ENCODE results near the gene COQ6. TPM values are rescaled to one million over a fixed set of nuclear protein-coding genes. Genes with fewer than 3 reads are reported as not detected.

Gene COQ6
- polyA plus RNA-seq, 1 donor (not counting 4 experiments of a cell fraction or from before 2014, with no cell fraction given) = 28.4 TPM

DNA sequence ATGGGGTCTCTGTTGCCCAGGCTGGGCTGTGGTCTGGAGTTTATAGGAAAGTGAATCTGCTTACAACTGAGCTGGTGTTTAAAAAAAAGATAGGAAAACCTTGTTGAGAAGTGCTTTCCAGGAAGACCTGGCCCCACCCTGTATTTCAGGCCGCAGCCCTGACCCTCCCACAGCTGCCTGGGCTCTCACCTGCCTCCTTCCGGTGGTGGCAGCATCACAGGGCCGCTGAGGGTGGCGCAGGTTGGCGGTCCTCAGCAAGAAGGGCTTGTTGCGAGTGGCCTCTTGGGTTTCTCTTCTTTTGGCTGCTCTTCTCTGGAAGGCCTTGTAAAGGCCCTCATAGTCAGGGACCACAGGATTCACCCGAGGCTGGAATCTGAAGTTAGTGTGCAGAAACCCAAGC is 7.9 kb upstream of the COQ6 start:
- no peak overlapping the region for H3K4me3 ChIP-seq (ENCODE audit: control insufficient read depth in 2 of 3, extremely low read depth in 1 of 3, insufficient read depth in 2 of 3, low read depth in 1 of 3, low read length in 3 of 3)
- H3K79me2 ChIP-seq (ENCODE audit: control insufficient read depth, insufficient read depth, low read length) = no peaks in the 10 kb centered on the region
- FAIRE-seq (no peak), DNase-seq (ENCODE audit: low read depth, low spot score) (no peak)
- no peaks in the 10 kb centered on the region for H3K9me3 ChIP-seq (ENCODE audit: control insufficient read depth, low read depth, low read length)
- H4K20me1 ChIP-seq (ENCODE audit: control insufficient read depth, extremely low read depth, insufficient read depth, low read length) = no peaks in the 10 kb centered on the region
- no peak overlapping the region for H3K4me2 ChIP-seq (ENCODE audit: control insufficient read depth, extremely low read depth, insufficient read depth, low read depth, low read length)
- no peaks in the 10 kb centered on the region for H3K9me1 ChIP-seq (ENCODE audit: control insufficient read depth, extremely low read depth, insufficient read depth, low read length)
- no peak overlapping the region for H2AFZ ChIP-seq (ENCODE audit: control insufficient read depth, low read length)
- no peak overlapping the region for H3K9ac ChIP-seq (ENCODE audit: control insufficient read depth, extremely low read depth, insufficient read depth, low read length)
- H3K36me3 ChIP-seq (ENCODE audit: control insufficient read depth in 2 of 2, extremely low read depth in 1 of 2, insufficient read depth in 2 of 2, low read length in 2 of 2) = peaks cover 0 to 10% of the 10 kb centered on the region in 2 experiments
- H3K4me1 ChIP-seq (ENCODE audit: control insufficient read depth, extremely low read depth, insufficient read depth, low read length) = no peaks in the 10 kb centered on the region
- no peaks in the 10 kb centered on the region for H3K27me3 ChIP-seq (ENCODE audit: control insufficient read depth, extremely low read depth, insufficient read depth, low read length)
- H3K27ac ChIP-seq (ENCODE audit: control insufficient read depth, insufficient read depth, low read length) = no peak overlapping the region
- dilution Hi-C loops (cut with MboI; ENCODE audit: extremely low pct_ligation_motif_present, low sequenced_read_pairs) = no loop called here
- TF ChIP-seq, protein P1, sequence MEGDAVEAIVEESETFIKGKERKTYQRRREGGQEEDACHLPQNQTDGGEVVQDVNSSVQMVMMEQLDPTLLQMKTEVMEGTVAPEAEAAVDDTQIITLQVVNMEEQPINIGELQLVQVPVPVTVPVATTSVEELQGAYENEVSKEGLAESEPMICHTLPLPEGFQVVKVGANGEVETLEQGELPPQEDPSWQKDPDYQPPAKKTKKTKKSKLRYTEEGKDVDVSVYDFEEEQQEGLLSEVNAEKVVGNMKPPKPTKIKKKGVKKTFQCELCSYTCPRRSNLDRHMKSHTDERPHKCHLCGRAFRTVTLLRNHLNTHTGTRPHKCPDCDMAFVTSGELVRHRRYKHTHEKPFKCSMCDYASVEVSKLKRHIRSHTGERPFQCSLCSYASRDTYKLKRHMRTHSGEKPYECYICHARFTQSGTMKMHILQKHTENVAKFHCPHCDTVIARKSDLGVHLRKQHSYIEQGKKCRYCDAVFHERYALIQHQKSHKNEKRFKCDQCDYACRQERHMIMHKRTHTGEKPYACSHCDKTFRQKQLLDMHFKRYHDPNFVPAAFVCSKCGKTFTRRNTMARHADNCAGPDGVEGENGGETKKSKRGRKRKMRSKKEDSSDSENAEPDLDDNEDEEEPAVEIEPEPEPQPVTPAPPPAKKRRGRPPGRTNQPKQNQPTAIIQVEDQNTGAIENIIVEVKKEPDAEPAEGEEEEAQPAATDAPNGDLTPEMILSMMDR (optimal IDR thresholded peaks at IDR 0.05 in 1 of 3, IDR thresholded peaks at IDR 0.05 in 1 of 3, conservative IDR thresholded peaks at IDR 0.05 in 1 of 3; ENCODE audit: extremely low read depth in 1 of 3, insufficient read depth in 2 of 3, low read length in 3 of 3) = no peak
- no peak for TF ChIP-seq EZH2 (IDR thresholded peaks at IDR 0.05; ENCODE audit: low read length)

DNA sequence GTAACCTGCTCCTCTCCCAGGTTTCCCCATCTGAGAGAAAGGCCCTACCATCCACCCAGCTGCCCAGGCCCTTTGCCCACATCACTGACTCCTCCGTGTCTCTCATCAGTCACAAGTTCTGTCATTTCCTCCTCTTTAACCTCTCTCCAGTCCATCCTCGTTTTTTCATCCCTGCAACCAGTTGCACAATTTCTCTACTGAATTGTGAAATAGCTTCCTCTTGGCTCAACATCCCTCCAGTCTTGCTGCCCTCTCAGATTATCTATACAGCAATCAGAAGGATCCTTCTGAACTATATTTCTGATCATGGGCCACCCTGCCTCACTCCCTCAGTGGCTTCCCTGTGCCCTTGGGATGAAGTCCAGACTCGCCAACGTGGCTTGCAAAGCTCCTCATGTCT is 7.0 kb upstream of the COQ6 start:
- no peak for DNase-seq (ENCODE audit: low read depth, low spot score)
- Histone ChIP-seq H3K9me3 (ENCODE audit: control insufficient read depth, low read depth, low read length) (no peaks in the 10 kb centered on the region), H3K4me1 (ENCODE audit: control insufficient read depth, extremely low read depth, insufficient read depth, low read length) (no peaks in the 10 kb centered on the region), H3K9ac (ENCODE audit: control insufficient read depth, extremely low read depth, insufficient read depth, low read length) (no peak overlapping the region), H4K20me1 (ENCODE audit: control insufficient read depth, extremely low read depth, insufficient read depth, low read length) (no peaks in the 10 kb centered on the region), H3K79me2 (ENCODE audit: control insufficient read depth, insufficient read depth, low read length) (no peaks in the 10 kb centered on the region), H3K27me3 (ENCODE audit: control insufficient read depth, extremely low read depth, insufficient read depth, low read length) (no peaks in the 10 kb centered on the region), H3K9me1 (ENCODE audit: control insufficient read depth, extremely low read depth, insufficient read depth, low read length) (no peaks in the 10 kb centered on the region), H2AFZ (ENCODE audit: control insufficient read depth, low read length) (no peak overlapping the region), H3K27ac (ENCODE audit: control insufficient read depth, insufficient read depth, low read length) (no peak overlapping the region), H3K36me3 (ENCODE audit: control insufficient read depth in 2 of 2, extremely low read depth in 1 of 2, insufficient read depth in 2 of 2, low read length in 2 of 2) (peaks cover 0 to 10% of the 10 kb centered on the region in 2 experiments), H3K4me2 (ENCODE audit: control insufficient read depth, extremely low read depth, insufficient read depth, low read depth, low read length) (no peak overlapping the region), H3K4me3 (ENCODE audit: control insufficient read depth in 2 of 3, extremely low read depth in 1 of 3, insufficient read depth in 2 of 3, low read depth in 1 of 3, low read length in 3 of 3) (no peak overlapping the region)
- no peak for FAIRE-seq
- dilution Hi-C loops (cut with MboI; ENCODE audit: extremely low pct_ligation_motif_present, low sequenced_read_pairs) = no loop called here
- no peak for TF ChIP-seq EZH2 (IDR thresholded peaks at IDR 0.05; ENCODE audit: low read length)
- TF ChIP-seq, protein P1 (optimal IDR thresholded peaks at IDR 0.05 in 1 of 3, IDR thresholded peaks at IDR 0.05 in 1 of 3, conservative IDR thresholded peaks at IDR 0.05 in 1 of 3; ENCODE audit: extremely low read depth in 1 of 3, insufficient read depth in 2 of 3, low read length in 3 of 3) = no peak

Data from keratinocyte (primary cell).